Cardiac muscle cell (in vitro differentiated cells and primary cell): ENCODE results near the gene MAPK8. TPM values are rescaled to one million over a fixed set of nuclear protein-coding genes. Genes with fewer than 3 reads are reported as not detected.

ENCODE experiments used
- DNase-seq, 2 donors: peaks; one replicate each; pipeline versions ENCODE4 v3.0.0 to v3.0.0-alpha.2; 2010 to 2017; ENCODE audit warnings: low read depth in 1 of 2, low spot score in 1 of 2
- H3K27ac ChIP-seq: fragments of 200-600 bp; sonication (generic); 2 replicates; pipeline ENCODE4 v1.5.1; 2016
- H3K27me3 ChIP-seq: fragments of 200-600 bp; sonication (generic); 2 replicates; pipeline ENCODE4 v1.6.0; 2016; ENCODE audit warnings: control low read depth
- H3K36me3 ChIP-seq: fragments of 200-600 bp; sonication (generic); 2 replicates; pipeline ENCODE4 v1.5.1; 2016; ENCODE audit warnings: control low read depth
- H3K4me1 ChIP-seq: fragments of 200-600 bp; sonication (generic); 2 replicates; pipeline ENCODE4 v1.8.1; 2017; ENCODE audit warnings: low read depth, mild to moderate bottlenecking, mixed run types
- H3K4me3 ChIP-seq: fragments of 200-600 bp; sonication (generic); 2 replicates; pipeline ENCODE4 v1.5.1; 2016; ENCODE audit warnings: mild to moderate bottlenecking
- H3K9me3 ChIP-seq: fragments of 200-600 bp; sonication (generic); 2 replicates; pipeline ENCODE4 v1.5.1; 2017; ENCODE audit warnings: low read depth, mild to moderate bottlenecking, control low read depth
- CTCF ChIP-seq: IDR thresholded peaks from 2 replicates; pipeline ENCODE4 v1.5.1; 2012; ENCODE audit warnings: low read depth, mild to moderate bottlenecking, low read length
- polyA plus RNA-seq: library from polyadenylated mRNA; unstranded; fragments of >200 nt; fragmentation: Nextera tagmentation; extraction: Ambion mirVana; gene quantifications from 2 replicates; pipeline ENCODE4 v1.2.1, GENCODE V29; 2016
- total RNA-seq: library from RNA; depleted of rRNA; stranded (reverse); fragments of >200 nt; gene quantifications from 2 replicates; pipeline ENCODE4 v1.2.3, GENCODE V29; 2016

MAPK8 gene
- total and polyA plus RNA-seq, 2 experiments from 2014 or later = 15.4 to 40.8 TPM

- no peaks in the 10 kb centered on the region for H3K36me3 ChIP-seq
- DNase-seq = no peak
Measured at GRCh38 chr10:48468866-48469511, 162.5 kb downstream of the MAPK8 start.

GRCh38 chr10:48469516-48470020 is 163.1 kb downstream of the MAPK8 start:
- Histone ChIP-seq H3K4me1 (peaks cover 23% of the 10 kb centered on the region), H3K9me3 (no peaks in the 10 kb centered on the region), H3K27me3 (peaks cover 13% of the 10 kb centered on the region), H3K4me3 (no peak overlapping the region), H3K36me3 (no peaks in the 10 kb centered on the region), H3K27ac (no peak overlapping the region)
- TF ChIP-seq CTCF = no peak
- no peak for DNase-seq

More at GRCh38 chr10:48468866-48469511, 162.5 kb downstream of the MAPK8 start:
- Histone ChIP-seq H3K27ac (no peak overlapping the region), H3K4me1 (peaks cover 23% of the 10 kb centered on the region), H3K27me3 (peaks cover 13% of the 10 kb centered on the region), H3K4me3 (no peak overlapping the region), H3K9me3 (no peaks in the 10 kb centered on the region)
- TF ChIP-seq CTCF = no peak

- no peak for TF ChIP-seq CTCF
- Histone ChIP-seq H3K27ac (peak overlapping the region; percentile 56), H3K4me3 (no peak overlapping the region), H3K36me3 (no peaks in the 10 kb centered on the region), H3K27me3 (peaks cover 13% of the 10 kb centered on the region), H3K9me3 (no peaks in the 10 kb centered on the region), H3K4me1 (peaks cover 23% of the 10 kb centered on the region)
- peak; percentile 42 to 52 for DNase-seq
Measured at GRCh38 chr10:48470115-48470892, 163.8 kb downstream of the MAPK8 start.

GRCh38 chr10:48470893-48471805 is 164.7 kb downstream of the MAPK8 start:
- no peak for TF ChIP-seq CTCF

GRCh38 chr10:48472501-48473069 is 166.1 kb downstream of the MAPK8 start:
- H3K4me3 ChIP-seq = no peak overlapping the region
- TF ChIP-seq CTCF = no peak
- no peak overlapping the region for H3K27ac ChIP-seq
- no peaks in the 10 kb centered on the region for H3K27me3 ChIP-seq
- no peak for DNase-seq
- peaks cover 30% of the 10 kb centered on the region for H3K4me1 ChIP-seq
- H3K36me3 ChIP-seq = no peaks in the 10 kb centered on the region
- no peaks in the 10 kb centered on the region for H3K9me3 ChIP-seq

More at GRCh38 chr10:48470893-48471805, 164.7 kb downstream of the MAPK8 start:
- Histone ChIP-seq H3K36me3 (no peaks in the 10 kb centered on the region), H3K4me1 (peaks cover 25% of the 10 kb centered on the region), H3K9me3 (no peaks in the 10 kb centered on the region), H3K27ac (peak overlapping the region; percentile 56), H3K27me3 (peaks cover 8% of the 10 kb centered on the region), H3K4me3 (no peak overlapping the region)
- peak in 1 of 2 donors; percentile 11 for DNase-seq
